ENCODE data around the gene RAB3IL1. TPM values are rescaled to one million over a fixed set of nuclear protein-coding genes. Genes with fewer than 3 reads are reported as not detected.

The RAB3IL1 gene
- total RNA-seq, 1 donor from 2014 or later = 44.2 TPM

- Mint-ChIP-seq H3K27me3 (ENCODE audit: unreplicated experiment) (no peaks in the 10 kb centered on the region), H3K9me3 (ENCODE audit: unreplicated experiment) (no peaks in the 10 kb centered on the region), H3K4me3 (ENCODE audit: unreplicated experiment) (no peak overlapping the region), H3K36me3 (ENCODE audit: unreplicated experiment) (peaks cover 20% of the 10 kb centered on the region), H3K4me1 (ENCODE audit: unreplicated experiment) (no peaks in the 10 kb centered on the region), H3K27ac (ENCODE audit: unreplicated experiment) (no peak overlapping the region)
- no peak for TF ChIP-seq CTCF (IDR thresholded peaks at IDR 0.05)
- DNase-seq (ENCODE audit: extremely low spot score, unreplicated experiment) = no peak
Measured at GRCh38 chr11:61854206-61854895, 63.0 kb downstream of the RAB3IL1 start.

- H3K27ac Mint-ChIP-seq (ENCODE audit: unreplicated experiment) = no peak overlapping the region
- TF ChIP-seq CTCF (IDR thresholded peaks at IDR 0.05) = no peak
- no peaks in the 10 kb centered on the region for H3K27me3 Mint-ChIP-seq (ENCODE audit: unreplicated experiment)
- no peaks in the 10 kb centered on the region for H3K9me3 Mint-ChIP-seq (ENCODE audit: unreplicated experiment)
- H3K4me3 Mint-ChIP-seq (ENCODE audit: unreplicated experiment) = no peak overlapping the region
- DNase-seq (ENCODE audit: extremely low spot score, unreplicated experiment) = peak; percentile 81
- H3K36me3 Mint-ChIP-seq (ENCODE audit: unreplicated experiment) = peaks cover 14% of the 10 kb centered on the region
- no peaks in the 10 kb centered on the region for H3K4me1 Mint-ChIP-seq (ENCODE audit: unreplicated experiment)
Measured at GRCh38 chr11:61853698-61854169, 63.6 kb downstream of the RAB3IL1 start.

- H3K4me1 Mint-ChIP-seq (ENCODE audit: unreplicated experiment) = no peaks in the 10 kb centered on the region
- DNase-seq (ENCODE audit: extremely low spot score, unreplicated experiment) = no peak
- H3K27me3 Mint-ChIP-seq (ENCODE audit: unreplicated experiment) = no peaks in the 10 kb centered on the region
- H3K36me3 Mint-ChIP-seq (ENCODE audit: unreplicated experiment) = peaks cover 26% of the 10 kb centered on the region
- H3K27ac Mint-ChIP-seq (ENCODE audit: unreplicated experiment) = no peak overlapping the region
- no peak overlapping the region for H3K4me3 Mint-ChIP-seq (ENCODE audit: unreplicated experiment)
- no peak for TF ChIP-seq CTCF (IDR thresholded peaks at IDR 0.05)
- no peaks in the 10 kb centered on the region for H3K9me3 Mint-ChIP-seq (ENCODE audit: unreplicated experiment)
Measured at GRCh38 chr11:61851900-61852295, 65.5 kb downstream of the RAB3IL1 start.

- Mint-ChIP-seq H3K36me3 (ENCODE audit: unreplicated experiment) (peaks cover 28% of the 10 kb centered on the region), H3K27ac (ENCODE audit: unreplicated experiment) (no peak overlapping the region), H3K27me3 (ENCODE audit: unreplicated experiment) (no peaks in the 10 kb centered on the region), H3K4me1 (ENCODE audit: unreplicated experiment) (no peaks in the 10 kb centered on the region), H3K4me3 (ENCODE audit: unreplicated experiment) (no peak overlapping the region), H3K9me3 (ENCODE audit: unreplicated experiment) (no peaks in the 10 kb centered on the region)
- no peak for TF ChIP-seq CTCF (IDR thresholded peaks at IDR 0.05)
- no peak for DNase-seq (ENCODE audit: extremely low spot score, unreplicated experiment)
Measured at GRCh38 chr11:61851113-61851899, 66.1 kb downstream of the RAB3IL1 start.

GRCh38 chr11:61850687-61851086 lies 66.7 kb downstream of the RAB3IL1 start:
- Mint-ChIP-seq H3K36me3 (ENCODE audit: unreplicated experiment) (peaks cover 32% of the 10 kb centered on the region), H3K4me3 (ENCODE audit: unreplicated experiment) (no peak overlapping the region), H3K9me3 (ENCODE audit: unreplicated experiment) (no peaks in the 10 kb centered on the region), H3K27me3 (ENCODE audit: unreplicated experiment) (no peaks in the 10 kb centered on the region), H3K27ac (ENCODE audit: unreplicated experiment) (no peak overlapping the region), H3K4me1 (ENCODE audit: unreplicated experiment) (peaks cover 2% of the 10 kb centered on the region)
- no peak for DNase-seq (ENCODE audit: extremely low spot score, unreplicated experiment)
- TF ChIP-seq CTCF (IDR thresholded peaks at IDR 0.05) = no peak

Data from osteocyte (in vitro differentiated cells).